K562 (cell line): ENCODE measurements around the gene ADGRG1. TPM values are rescaled to one million over a fixed set of nuclear protein-coding genes. Genes with fewer than 3 reads are reported as not detected.

Experiments
- BRD4 ChIP-seq: fragments of 200-600 bp; sonication (generic); IDR thresholded peaks from 2 replicates; pipeline ENCODE4 v1.6.1; 2017; ENCODE audit warnings: inconsistent platforms
- CBX3 ChIP-seq, 2 experiments: IDR thresholded peaks; 1 replicate in 1 of 2; 2 replicates in 1 of 2; pipeline ENCODE4 v1.6.1; 2012; ENCODE audit warnings: inconsistent platforms in 2 of 2, low read length in 2 of 2, borderline replicate concordance in 1 of 2, control low read depth in 1 of 2
- E2F8 ChIP-seq: fragments of 450-650 bp; IDR thresholded peaks from 2 replicates; pipeline ENCODE4 v1.7.1; 2018; ENCODE audit warnings: mild to moderate bottlenecking, low read depth; ENCODE audit not compliant: partially characterized antibody
- EGR1 ChIP-seq: fragments of 450-650 bp; conservative IDR thresholded peaks from 2 replicates; pipeline ENCODE4 v1.6.1; 2017; ENCODE audit warnings: mild to moderate bottlenecking
- EHMT2 ChIP-seq: fragments of 450-650 bp; IDR thresholded peaks from 2 replicates; pipeline ENCODE4 v1.6.1; 2018; ENCODE audit warnings: antibody characterized with exemption
- ELF1 ChIP-seq: fragments of 200-800 bp; sonication (Bioruptor generic); IDR thresholded peaks from 2 replicates; pipeline ENCODE4 v1.6.1; 2016; ENCODE audit warnings: missing genetic modification characterization, missing compliant biosample characterization
- FOXO4 ChIP-seq: fragments of 450-650 bp; formaldehyde crosslinking; IDR thresholded peaks from 2 replicates; pipeline ENCODE4 v1.4.0; 2020; ENCODE audit warnings: mild to moderate bottlenecking, moderate library complexity
- HDAC3 ChIP-seq: fragments of 450-650 bp; IDR thresholded peaks from 2 replicates; pipeline ENCODE4 v1.6.1; 2018; ENCODE audit warnings: borderline replicate concordance, mild to moderate bottlenecking, moderate library complexity; ENCODE audit not compliant: partially characterized antibody
- HOXB6 ChIP-seq: fragments of 250-450 bp; sonication (Bioruptor Pico); IDR thresholded peaks from 2 replicates; pipeline ENCODE4 v1.5.1; 2022; ENCODE audit warnings: mild to moderate bottlenecking, borderline replicate concordance
- ILK ChIP-seq: fragments of 450-650 bp; IDR thresholded peaks from 2 replicates; pipeline ENCODE4 v1.6.1; 2016; ENCODE audit warnings: missing genetic modification characterization, low read depth, mild to moderate bottlenecking, missing compliant biosample characterization, moderate library complexity, borderline replicate concordance
- KDM1A ChIP-seq, 2 experiments: fragments of 450-650 bp; IDR thresholded peaks; 2 replicates each; pipeline ENCODE4 v1.6.1; 2016; ENCODE audit warnings: mild to moderate bottlenecking in 2 of 2
- KLF1 ChIP-seq: fragments of 450-650 bp; IDR thresholded peaks from 2 replicates; pipeline ENCODE4 v1.6.1; 2016; ENCODE audit warnings: missing genetic modification characterization, missing compliant biosample characterization
- MYBL2 ChIP-seq, 2 experiments: fragments of 450-650 bp in 1 of 2; sonication (generic) in 1 of 2; formaldehyde crosslinking in 1 of 2; IDR thresholded peaks; 2 replicates each; pipeline versions ENCODE4 v1.6.1 to v1.8.1; 2017 to 2022; ENCODE audit warnings: borderline replicate concordance in 1 of 2, inconsistent platforms in 1 of 2, low read depth in 1 of 2, mild to moderate bottlenecking in 1 of 2, missing genetic modification reagents in 1 of 2, moderate library complexity in 1 of 2
- NFE2 ChIP-seq: IDR thresholded peaks from 2 replicates; pipeline ENCODE4 v1.6.1; 2014; ENCODE audit warnings: antibody characterized with exemption, low read depth
- PTRF ChIP-seq: fragments of 450-650 bp; IDR thresholded peaks from 2 replicates; pipeline ENCODE4 v1.6.1; 2016; ENCODE audit warnings: mild to moderate bottlenecking, missing genetic modification characterization, missing compliant biosample characterization
- RFX5 ChIP-seq: IDR thresholded peaks from 2 replicates; pipeline ENCODE4 v1.6.1; 2011; ENCODE audit warnings: low read depth, mild to moderate bottlenecking, improper control_type of control experiment, low read length
- SIRT6 ChIP-seq: IDR thresholded peaks from one replicate; pipeline ENCODE4 v1.6.1; 2012; ENCODE audit warnings: low read depth, mild to moderate bottlenecking, control low read depth, inconsistent platforms, low read length, moderate library complexity
- SMAD1 ChIP-seq: fragments of 150-350 bp; IDR thresholded peaks from 2 replicates; pipeline ENCODE4 v1.6.1; 2014; ENCODE audit warnings: low read length, low read depth; ENCODE audit not compliant: partially characterized antibody
- ZNF224 ChIP-seq: sonication (generic); formaldehyde crosslinking; IDR thresholded peaks from 2 replicates; pipeline ENCODE4 v1.8.0; 2022; ENCODE audit warnings: mild to moderate bottlenecking, missing genetic modification reagents
- ZNF431 ChIP-seq: sonication (generic); formaldehyde crosslinking; IDR thresholded peaks from 2 replicates; pipeline ENCODE4 v1.8.0; 2022; ENCODE audit warnings: mild to moderate bottlenecking, missing genetic modification reagents
- ZNF668 ChIP-seq: fragments of 250-450 bp; sonication (Bioruptor Pico); IDR thresholded peaks from 2 replicates; pipeline ENCODE4 v1.8.0; 2022; ENCODE audit warnings: mild to moderate bottlenecking, inconsistent platforms
- polyA plus RNA-seq, 8 experiments: library from polyadenylated mRNA; depleted of rRNA in 4 of 8; stranded (reverse) in 5 of 8; unstranded in 3 of 8; fragments of >200 nt; fragmentation: Nextera tagmentation in 2 of 8; fragmentation: Illumina TruSeq in 1 of 8; extraction: Ambion mirVana in 2 of 8; extraction: Trizol in 1 of 8; gene quantifications; 2 replicates each; pipeline versions ENCODE4 v1.2.1 to v1.2.3, GENCODE V29; 2011 to 2014; ENCODE audit warnings: inconsistent platforms in 1 of 8, missing spikeins in 1 of 8
- total RNA-seq, 7 experiments: library from RNA; depleted of rRNA in 6 of 7; stranded (reverse); fragments of >200 nt in 6 of 7; fragmentation: Illumina TruSeq in 2 of 7; extraction: Trizol in 2 of 7; gene quantifications; 2 replicates each; pipeline versions ENCODE4 v1.2.1 to v1.2.3, GENCODE V29; 2011 to 2021; ENCODE audit warnings: low replicate concordance in 1 of 7
- TF ChIP-seq, protein P1 (sequence below): sonication (generic); formaldehyde crosslinking; IDR thresholded peaks from 2 replicates; pipeline ENCODE4 v1.8.1; 2022; ENCODE audit warnings: missing genetic modification reagents

ADGRG1 gene
- total and polyA plus RNA-seq, 9 of the 15 experiments (the other 6 are each of a cell fraction or from before 2014, with no cell fraction given) = 0.04 to 0.31 (median 0.16) TPM; not detected in 6

DNA sequence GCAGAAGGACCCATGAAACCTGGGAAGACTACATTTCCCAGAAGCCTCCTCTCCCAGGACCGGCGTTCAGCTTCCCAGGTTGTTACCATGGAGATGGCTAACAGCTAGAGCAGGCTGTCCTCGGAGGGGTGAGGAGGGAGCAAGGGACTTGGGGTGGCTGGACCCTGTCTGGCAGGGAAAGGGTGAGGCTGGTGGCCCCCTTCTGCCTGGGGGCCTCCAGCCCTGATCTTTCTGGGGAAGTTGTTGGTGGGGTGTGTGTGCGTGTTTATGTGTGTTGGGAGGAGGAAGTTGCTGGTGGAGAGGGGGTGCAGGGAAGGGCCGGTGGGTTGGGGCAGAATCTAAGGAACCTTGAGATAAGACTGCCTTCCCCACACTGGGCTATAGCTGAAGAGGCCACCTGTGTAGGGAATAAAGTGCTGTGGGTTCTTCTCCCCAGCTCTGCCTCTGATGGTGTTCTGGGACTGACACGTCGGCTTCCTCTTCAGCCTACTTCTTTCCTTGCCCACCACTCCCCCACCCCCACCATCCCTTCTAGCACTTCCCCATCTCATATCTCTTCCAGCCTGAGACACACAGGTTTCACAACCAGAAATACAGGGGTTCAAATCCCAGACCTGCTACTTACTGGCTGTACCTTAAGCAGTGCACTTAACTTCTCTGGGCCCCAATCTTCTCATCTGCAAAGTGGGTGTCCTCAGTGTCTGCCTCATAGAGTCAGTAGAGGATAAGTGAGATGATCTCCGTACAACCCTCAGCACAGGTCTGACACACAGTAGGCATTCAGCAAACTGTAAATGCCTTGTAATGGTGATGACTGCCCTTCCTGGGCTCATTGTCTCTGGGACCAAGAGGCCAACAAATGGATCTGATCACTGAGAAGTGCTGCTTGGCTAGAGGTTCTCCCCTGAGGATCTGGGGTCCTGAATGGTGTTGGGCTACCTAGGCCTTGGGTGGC lies 66.6 kb downstream of the ADGRG1 start, which contains the start of gene DRC7 (continued):
- TF ChIP-seq E2F8 (no peak), CBX3 (IDR thresholded peaks at IDR 0.05; ENCODE audit: borderline replicate concordance in 1 of 2, low read length in 2 of 2) (no peak), EHMT2 (no peak), MYBL2 (IDR thresholded peaks at IDR 0.05; ENCODE audit: low read depth) (no peak), MYBL2 (CRISPR knock-in tag; IDR thresholded peaks at IDR 0.05; ENCODE audit: borderline replicate concordance) (no peak), ZNF431 (no peak), PTRF (tag) (no peak), BRD4 (no peak), ELF1 (tag) (peak; percentile 48; the same call in 1 of the 2 replicates), RFX5 (no peak), EGR1 (no peak), FOXO4 (CRISPR knock-in tag) (no peak), KLF1 (tag) (no peak), ZNF668 (CRISPR knock-in tag) (no peak), KDM1A (IDR thresholded peaks at IDR 0.05) (peak in 1 of 2 experiments; percentile 31; a peak in 1 of 4 replicates), SMAD1 (no peak), NFE2 (no peak), SIRT6 (no peak), ILK (tag) (no peak), HOXB6 (CRISPR knock-in tag) (no peak), ZNF224 (CRISPR knock-in tag) (no peak), HDAC3 (no peak)
- TF ChIP-seq, protein P1, sequence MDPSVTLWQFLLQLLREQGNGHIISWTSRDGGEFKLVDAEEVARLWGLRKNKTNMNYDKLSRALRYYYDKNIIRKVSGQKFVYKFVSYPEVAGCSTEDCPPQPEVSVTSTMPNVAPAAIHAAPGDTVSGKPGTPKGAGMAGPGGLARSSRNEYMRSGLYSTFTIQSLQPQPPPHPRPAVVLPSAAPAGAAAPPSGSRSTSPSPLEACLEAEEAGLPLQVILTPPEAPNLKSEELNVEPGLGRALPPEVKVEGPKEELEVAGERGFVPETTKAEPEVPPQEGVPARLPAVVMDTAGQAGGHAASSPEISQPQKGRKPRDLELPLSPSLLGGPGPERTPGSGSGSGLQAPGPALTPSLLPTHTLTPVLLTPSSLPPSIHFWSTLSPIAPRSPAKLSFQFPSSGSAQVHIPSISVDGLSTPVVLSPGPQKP (CRISPR knock-in tag) = no peak
